Right ventricle myocardium inferior (tissue), 1 donor: Measurements from ENCODE around the gene ASB3. TPM values are rescaled to one million over a fixed set of nuclear protein-coding genes. Genes with fewer than 3 reads are reported as not detected.

ENCODE experiments used
- ATAC-seq: fragments of 200-7000 bp; cut with Tn5 transposase; one replicate; pipeline ENCODE4 v1.9.1; 2020; ENCODE audit warnings: mild to moderate bottlenecking, moderate library complexity
- DNase-seq: peaks from one replicate; pipeline ENCODE4 v3.0.0; 2021; ENCODE audit errors: missing footprints
- intact Hi-C: fragments of 100-400 bp; cut with DNase I; formaldehyde crosslinking; loops from one replicate; pipeline ENCODE4 v1.11.0; 2022
- total RNA-seq: library from RNA; stranded (reverse); fragmentation: NEBNext Ultra II Directional; extraction: Animal tissue kit (Norgen Biotek cat#: 25700); gene quantifications from one replicate; pipeline ENCODE4 v1.2.1, GENCODE V29; 2021
- donor health status: DM: no; HTN: yes; CAD: no; lungs with severe emphysema.

The ASB3 gene
- total RNA-seq, 1 donor from 2014 or later: 9.2 TPM

DNA sequence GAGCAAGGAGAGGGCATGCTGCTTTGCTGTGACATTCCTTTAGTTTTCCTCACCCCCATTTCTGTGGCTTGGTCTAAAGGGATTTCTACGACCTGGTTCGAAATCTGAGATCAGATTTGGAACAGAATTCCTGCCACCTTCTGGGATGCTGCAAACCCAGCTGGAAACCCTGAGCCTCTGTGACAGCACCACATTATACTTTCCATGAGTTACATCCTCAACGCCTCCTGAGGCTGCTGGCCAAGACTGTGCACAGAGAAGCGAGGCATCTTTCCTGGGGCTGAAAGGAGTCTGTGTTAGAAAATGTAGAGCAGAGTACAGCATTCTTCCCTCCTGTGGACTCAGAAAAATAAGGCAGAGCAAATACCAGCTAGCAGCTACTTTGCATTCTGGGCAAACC lies 157.3 kb downstream of the ASB3 start:
- DNase-seq (no peak), ATAC-seq (no peak)
- intact Hi-C loops: no loop called here

DNA sequence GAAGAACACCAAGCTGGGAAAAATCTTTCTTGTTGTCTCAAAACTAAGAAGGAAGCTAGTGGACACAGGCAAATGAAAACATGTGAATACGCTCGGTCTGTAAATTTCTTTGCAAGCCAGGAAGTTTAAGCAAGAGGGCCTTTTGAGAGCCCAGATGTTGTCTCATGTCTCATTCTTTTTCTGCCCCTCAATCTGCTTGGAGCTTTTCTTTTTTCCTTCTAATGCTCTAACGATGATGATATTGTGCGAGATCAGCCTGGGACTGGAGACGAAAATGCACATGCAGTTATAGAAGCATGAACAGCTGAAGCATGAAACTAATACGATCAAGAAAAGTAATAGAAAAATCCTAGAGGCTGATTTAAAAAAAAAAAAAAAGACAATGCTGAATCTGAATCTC lies 157.8 kb downstream of the ASB3 start:
- no peak for ATAC-seq
- intact Hi-C loops: no loop called here
- DNase-seq: no peak

DNA sequence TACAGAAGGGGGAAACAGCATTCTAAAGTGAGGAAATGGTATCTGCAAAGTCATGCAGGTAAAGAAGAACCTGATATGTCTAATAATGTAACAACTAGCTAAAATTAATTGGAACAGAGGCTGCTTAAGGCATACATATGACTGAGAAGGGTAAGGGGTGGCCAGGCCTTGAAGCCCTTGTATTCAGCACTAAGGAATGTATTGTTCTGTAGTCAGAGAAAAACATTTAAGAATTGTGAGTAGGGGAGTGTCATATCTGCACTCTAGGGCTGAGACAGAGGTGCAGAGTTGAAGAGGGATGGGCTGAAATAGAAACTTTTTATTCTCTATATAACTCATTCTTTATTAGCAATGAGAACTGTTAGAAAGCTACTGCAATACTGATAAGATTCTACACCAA lies 164.6 kb downstream of the ASB3 start:
- DNase-seq: no peak
- no peak for ATAC-seq
- intact Hi-C loops: no loop called here

DNA sequence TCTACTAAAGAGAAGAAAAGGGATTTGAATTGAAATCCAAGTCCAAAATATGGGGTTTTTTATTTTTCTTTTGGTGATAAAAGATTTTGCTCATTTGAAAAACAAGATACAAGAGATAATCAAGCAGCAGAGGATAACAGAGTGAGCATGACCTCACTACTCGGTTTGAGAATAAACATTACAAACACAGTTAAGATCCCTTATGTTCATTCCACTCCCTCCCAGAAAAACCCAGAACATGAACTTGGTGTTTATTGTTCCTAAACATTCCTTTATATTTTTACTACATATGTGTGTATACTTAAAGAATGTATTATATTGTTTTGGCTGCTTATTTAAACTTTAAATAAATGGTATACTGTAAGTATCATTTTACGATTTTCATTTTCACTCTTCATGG lies 165.8 kb downstream of the ASB3 start:
- no peak for ATAC-seq
- DNase-seq: no peak
- intact Hi-C loops: no loop called here

Other genes with a start within 250 kb of the ASB3 start
- gene CHAC2, start 19.1 kb downstream of the ASB3 start, total RNA-seq: 6.8 TPM
- 33.9 TPM for gene ERLEC1, start 91 bp upstream of the ASB3 start, total RNA-seq
- gene GPR75, start 73.0 kb upstream of the ASB3 start, total RNA-seq: 0.51 TPM
- gene PSME4, start 184.0 kb upstream of the ASB3 start, total RNA-seq: 49.9 TPM